Iris pigment epithelial cell (primary cell): ENCODE data around the gene TAS2R3.

ENCODE experiments used
- DNase-seq: peaks from one replicate; pipeline ENCODE4 v3.0.0-alpha.2; 2011; ENCODE audit warnings: low read depth

Gene TAS2R3

DNA sequence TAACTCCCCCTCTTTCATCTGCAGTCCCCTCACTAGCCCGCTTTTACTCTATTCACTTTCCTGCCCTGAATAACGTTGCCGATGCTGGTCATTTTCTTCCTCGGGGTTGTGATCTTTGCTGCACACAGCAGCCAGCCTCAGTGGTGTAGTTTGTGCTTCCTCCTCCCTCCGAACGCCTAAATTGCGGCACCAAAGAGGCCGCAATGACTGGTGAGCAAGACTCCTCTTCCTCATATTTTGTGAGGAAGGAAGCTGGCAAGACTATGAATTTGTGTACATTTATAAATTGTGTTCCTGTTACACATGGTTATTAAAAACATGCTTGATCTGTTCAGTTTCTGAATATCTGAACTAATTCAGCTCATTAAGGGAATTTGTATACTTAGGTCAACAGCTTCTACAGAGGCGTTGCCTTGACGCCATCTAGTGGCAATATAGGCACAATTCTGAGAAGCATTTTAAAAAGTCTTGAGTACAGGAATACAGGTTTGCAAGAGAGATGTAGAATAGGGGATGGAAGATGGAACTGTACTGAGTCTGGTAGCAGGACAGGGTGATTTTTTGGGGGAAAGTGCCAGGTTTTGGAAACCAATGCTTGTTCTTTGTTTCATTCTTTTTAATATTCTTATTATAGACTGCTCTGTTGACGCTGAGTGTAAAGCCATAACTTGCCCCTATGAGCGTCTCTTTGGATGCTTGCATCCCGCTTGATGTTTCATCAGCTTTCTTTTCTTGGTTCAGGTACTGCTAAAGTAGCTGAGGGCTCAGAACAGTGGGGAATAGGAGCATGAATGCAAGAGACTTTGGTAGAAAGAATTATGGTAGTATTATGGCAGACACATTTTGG is 22.0 kb downstream of the TAS2R3 start:
- peak; percentile 65 for DNase-seq

GRCh38 chr7:141788296-141788695 is 24.4 kb downstream of the TAS2R3 start:
- DNase-seq = no peak

- no peak for DNase-seq
Measured at GRCh38 chr7:141789917-141790316, 26.0 kb downstream of the TAS2R3 start, which contains the start of gene TAS2R5. TSS of gene TAS2R5 (plus strand) at chr7:141790217. CDS start at chr7:141790362, 145 bp downstream.

DNA sequence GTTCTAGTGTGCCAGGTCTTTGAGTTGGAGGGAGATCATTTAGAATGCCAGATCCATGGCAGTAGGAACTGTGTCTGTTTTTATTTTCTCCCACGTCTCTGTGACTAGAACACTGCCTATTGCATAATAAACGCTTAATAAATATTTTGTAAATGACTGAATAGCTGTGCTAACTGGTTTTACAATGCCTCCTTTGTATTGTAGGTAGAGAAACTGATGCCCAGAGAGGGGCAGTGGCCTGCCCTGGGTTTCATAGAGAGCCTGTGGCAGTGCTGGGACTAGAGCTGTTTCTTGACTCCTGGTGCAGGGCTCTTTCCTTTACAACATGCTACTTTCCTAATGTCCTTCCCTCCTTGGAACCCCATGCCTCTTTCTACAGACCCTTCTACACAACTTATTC is 28.6 kb downstream of the TAS2R3 start:
- no peak for DNase-seq
